Loucy (cell line): ENCODE results near the gene ARSG.
"Not testable (repeated sequence)": the region's sequence is repeated elsewhere in the genome, so short reads cannot be mapped to it uniquely, and the experiment has no call there.

Experiments used
- H2AFZ ChIP-seq: fragments of 200-600 bp; sonication (generic); 2 replicates; pipeline ENCODE4 v1.6.0; 2016; ENCODE audit warnings: antibody characterized with exemption, mild to moderate bottlenecking, low read length, moderate library complexity
- H3F3A ChIP-seq: fragments of 200-600 bp; 2 replicates; pipeline ENCODE4 v1.6.0; 2016; ENCODE audit warnings: antibody characterized with exemption, low read depth, mild to moderate bottlenecking
- H3K27me3 ChIP-seq: fragments of 200-600 bp; sonication (generic); 2 replicates; pipeline ENCODE4 v1.6.1; 2014; ENCODE audit warnings: low read length, mild to moderate bottlenecking; ENCODE audit not compliant: insufficient read depth, poor library complexity, severe bottlenecking
- H3K36me3 ChIP-seq: fragments of 200-600 bp; sonication (generic); 2 replicates; pipeline ENCODE4 v1.6.1; 2016; ENCODE audit warnings: low read length; ENCODE audit not compliant: insufficient read depth
- H3K4me1 ChIP-seq: fragments of 200-600 bp; sonication (generic); 2 replicates; pipeline ENCODE4 v1.5.1; 2014; ENCODE audit warnings: low read length, mild to moderate bottlenecking; ENCODE audit not compliant: insufficient read depth, poor library complexity, severe bottlenecking
- H3K4me2 ChIP-seq: fragments of 200-600 bp; sonication (generic); 2 replicates; pipeline ENCODE4 v1.6.0; 2014; ENCODE audit warnings: antibody characterized with exemption, low read length, low read depth, mild to moderate bottlenecking; ENCODE audit not compliant: poor library complexity, severe bottlenecking
- H3K4me3 ChIP-seq: fragments of 200-600 bp; sonication (generic); 2 replicates; pipeline ENCODE4 v1.5.1; 2014; ENCODE audit warnings: low read length, mild to moderate bottlenecking, mixed read lengths; ENCODE audit not compliant: poor library complexity, severe bottlenecking
- H3K79me2 ChIP-seq: fragments of 200-600 bp; sonication (generic); 2 replicates; pipeline ENCODE4 v1.6.1; 2014; ENCODE audit warnings: low read length; ENCODE audit not compliant: insufficient read depth
- H3K9ac ChIP-seq: fragments of 200-600 bp; sonication (generic); 2 replicates; pipeline ENCODE4 v1.6.0; 2014; ENCODE audit warnings: mild to moderate bottlenecking, low read depth, low read length, moderate library complexity; ENCODE audit not compliant: poor library complexity, severe bottlenecking
- H3K9me2 ChIP-seq: fragments of 200-600 bp; sonication (generic); replicated peaks from 2 replicates; pipeline ENCODE4 v1.6.1; 2016; ENCODE audit warnings: low read depth, low read length, mixed read lengths
- H3K9me3 ChIP-seq: fragments of 200-600 bp; sonication (generic); 2 replicates; pipeline ENCODE4 v1.6.1; 2014; ENCODE audit warnings: mild to moderate bottlenecking, antibody characterized with exemption, low read length, low read depth; ENCODE audit not compliant: insufficient read depth
- H4K20me1 ChIP-seq: fragments of 200-600 bp; sonication (generic); 2 replicates; pipeline ENCODE4 v1.6.0; 2014; ENCODE audit warnings: antibody characterized with exemption, low read length, mild to moderate bottlenecking; ENCODE audit not compliant: insufficient read depth, poor library complexity, severe bottlenecking
- CTCF ChIP-seq: fragments of 200-600 bp; sonication (generic); conservative IDR thresholded peaks from 2 replicates; pipeline ENCODE4 v1.5.1; 2014; ENCODE audit warnings: mild to moderate bottlenecking, antibody characterized with exemption, low read length
- EZH2phosphoT487 ChIP-seq: fragments of 200-600 bp; IDR thresholded peaks from 2 replicates; pipeline ENCODE4 v1.6.1; 2018; ENCODE audit warnings: antibody characterized with exemption, mild to moderate bottlenecking, moderate library complexity, borderline replicate concordance

Gene ARSG

GRCh38 chr17:68306819-68307218 lies 15.5 kb downstream of the ARSG start:
- H3F3A ChIP-seq = no peaks in the 10 kb centered on the region
- no peaks in the 10 kb centered on the region for H4K20me1 ChIP-seq
- no peak overlapping the region for H3K9ac ChIP-seq
- H3K27me3 ChIP-seq = no peaks in the 10 kb centered on the region
- H3K4me1 ChIP-seq = peaks cover 10% of the 10 kb centered on the region
- H3K4me2 ChIP-seq = no peak overlapping the region
- no peaks in the 10 kb centered on the region for H3K9me2 ChIP-seq
- no peak overlapping the region for H2AFZ ChIP-seq
- no peaks in the 10 kb centered on the region for H3K79me2 ChIP-seq
- no peaks in the 10 kb centered on the region for H3K36me3 ChIP-seq
- TF ChIP-seq CTCF = no peak
- no peak for TF ChIP-seq EZH2phosphoT487
- H3K9me3 ChIP-seq = no peaks in the 10 kb centered on the region
- no peak overlapping the region for H3K4me3 ChIP-seq

DNA sequence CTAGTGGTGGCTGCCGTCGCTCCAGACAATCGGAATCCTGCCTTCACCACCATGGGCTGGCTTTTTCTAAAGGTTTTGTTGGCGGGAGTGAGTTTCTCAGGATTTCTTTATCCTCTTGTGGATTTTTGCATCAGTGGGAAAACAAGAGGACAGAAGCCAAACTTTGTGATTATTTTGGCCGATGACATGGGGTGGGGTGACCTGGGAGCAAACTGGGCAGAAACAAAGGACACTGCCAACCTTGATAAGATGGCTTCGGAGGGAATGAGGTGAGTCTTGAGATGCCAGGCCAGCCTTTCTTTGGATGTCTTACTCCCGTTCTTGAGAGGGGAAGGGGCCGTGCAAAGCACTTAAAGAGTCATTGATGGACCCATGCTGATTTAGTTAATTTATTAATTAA lies 16.1 kb downstream of the ARSG start:
- no peak overlapping the region for H2AFZ ChIP-seq
- H3F3A ChIP-seq = no peaks in the 10 kb centered on the region
- TF ChIP-seq CTCF = no peak
- TF ChIP-seq EZH2phosphoT487 = no peak
- no peak overlapping the region for H3K4me2 ChIP-seq
- H3K79me2 ChIP-seq = no peaks in the 10 kb centered on the region
- no peak overlapping the region for H3K4me3 ChIP-seq
- no peaks in the 10 kb centered on the region for H4K20me1 ChIP-seq
- no peaks in the 10 kb centered on the region for H3K9me3 ChIP-seq
- H3K9me2 ChIP-seq = no peaks in the 10 kb centered on the region
- no peaks in the 10 kb centered on the region for H3K27me3 ChIP-seq
- no peak overlapping the region for H3K9ac ChIP-seq
- no peaks in the 10 kb centered on the region for H3K36me3 ChIP-seq
- peaks cover 6% of the 10 kb centered on the region for H3K4me1 ChIP-seq

GRCh38 chr17:68308486-68308885 lies 17.2 kb downstream of the ARSG start:
- not testable (repeated sequence) for H3K4me3 ChIP-seq, H3K79me2 ChIP-seq, H3K9ac ChIP-seq, H3K4me2 ChIP-seq, H3F3A ChIP-seq, H3K9me3 ChIP-seq, H3K36me3 ChIP-seq, H2AFZ ChIP-seq, H4K20me1 ChIP-seq, H3K9me2 ChIP-seq, H3K4me1 ChIP-seq, H3K27me3 ChIP-seq

DNA sequence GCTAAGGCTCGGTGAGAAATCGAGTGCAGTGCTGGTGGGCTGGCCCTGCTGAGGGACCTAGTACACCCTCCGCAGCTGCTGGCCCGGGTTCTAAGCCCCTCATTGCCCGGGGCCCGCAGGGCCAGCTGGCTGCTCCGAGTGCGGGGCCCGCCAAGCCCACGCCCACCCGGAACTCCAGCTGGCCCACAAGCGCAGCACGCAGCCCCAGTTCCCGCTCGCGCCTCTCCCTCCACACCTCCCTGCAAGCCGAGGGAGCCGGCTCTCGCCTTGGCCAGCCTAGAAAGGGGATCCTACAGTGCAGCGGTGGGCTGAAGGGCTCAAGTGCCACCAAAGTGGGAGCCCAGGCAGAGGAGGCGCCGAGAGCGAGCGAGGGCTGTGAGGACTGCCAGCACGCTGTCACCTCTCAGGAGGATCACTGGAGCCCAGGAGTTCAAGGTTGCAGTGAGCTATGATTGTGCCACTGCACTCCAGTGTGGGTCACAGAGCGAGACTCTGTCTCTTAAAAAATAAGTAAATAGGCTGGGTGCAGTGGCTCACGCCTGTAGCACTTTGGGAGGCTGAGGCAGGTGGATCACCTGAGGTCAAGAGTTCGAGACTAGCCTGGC lies 17.9 kb downstream of the ARSG start:
- H3K9me2 ChIP-seq, H3K27me3 ChIP-seq, H4K20me1 ChIP-seq, H3K79me2 ChIP-seq, H3F3A ChIP-seq, H3K4me3 ChIP-seq, H3K9me3 ChIP-seq, H3K36me3 ChIP-seq, H3K4me1 ChIP-seq, H3K9ac ChIP-seq, H3K4me2 ChIP-seq, H2AFZ ChIP-seq: not testable (repeated sequence)
